ENCODE data around the gene CERS6.

Gene CERS6

GRCh38 chr2:168574856-168575630, 119.0 kb downstream of the CERS6 start:
- DNase-seq, result no peak

- no peak for DNase-seq
Observed at GRCh38 chr2:168577885-168578284, 121.8 kb downstream of the CERS6 start.

- DNase-seq, result no peak
Observed at GRCh38 chr2:168583064-168583709, 127.1 kb downstream of the CERS6 start.

GRCh38 chr2:168583710-168584521, 127.8 kb downstream of the CERS6 start:
- no peak for DNase-seq

GRCh38 chr2:168584911-168585310, 128.8 kb downstream of the CERS6 start:
- DNase-seq, result no peak

- no peak for DNase-seq
Observed at GRCh38 chr2:168585700-168586099, 129.6 kb downstream of the CERS6 start.

GRCh38 chr2:168587307-168587706, 131.2 kb downstream of the CERS6 start:
- DNase-seq, result no peak

GRCh38 chr2:168589236-168590211, 133.5 kb downstream of the CERS6 start:
- no peak for DNase-seq

- no peak for DNase-seq
Observed at GRCh38 chr2:168592181-168592831, 136.2 kb downstream of the CERS6 start.

GRCh38 chr2:168593713-168594112, 137.6 kb downstream of the CERS6 start:
- no peak for DNase-seq

- no peak for DNase-seq
Observed at GRCh38 chr2:168594778-168595177, 138.7 kb downstream of the CERS6 start.

GRCh38 chr2:168596881-168597655, 141.0 kb downstream of the CERS6 start:
- no peak for DNase-seq

GRCh38 chr2:168599738-168600137, 143.7 kb downstream of the CERS6 start:
- DNase-seq, result no peak

- DNase-seq, result no peak
Observed at GRCh38 chr2:168600949-168601348, 144.9 kb downstream of the CERS6 start.

- DNase-seq, result no peak
Observed at GRCh38 chr2:168601741-168602140, 145.7 kb downstream of the CERS6 start.

GRCh38 chr2:168602379-168602778, 146.3 kb downstream of the CERS6 start:
- DNase-seq, result no peak

GRCh38 chr2:168602846-168603401, 146.9 kb downstream of the CERS6 start:
- no peak for DNase-seq

- no peak for DNase-seq
Observed at GRCh38 chr2:168603439-168603961, 147.4 kb downstream of the CERS6 start.

- no peak for DNase-seq
Observed at GRCh38 chr2:168604252-168604651, 148.2 kb downstream of the CERS6 start.

GRCh38 chr2:168607992-168608391, 151.9 kb downstream of the CERS6 start:
- no peak for DNase-seq
